ENCODE measurements around the gene ADAMTS16. TPM values are rescaled to one million over a fixed set of nuclear protein-coding genes. Genes with fewer than 3 reads are reported as not detected.

ADAMTS16 gene
- total and polyA plus RNA-seq, 12 donors = 0.01 to 0.47 (median 0.12) TPM; not detected in 6

DNA sequence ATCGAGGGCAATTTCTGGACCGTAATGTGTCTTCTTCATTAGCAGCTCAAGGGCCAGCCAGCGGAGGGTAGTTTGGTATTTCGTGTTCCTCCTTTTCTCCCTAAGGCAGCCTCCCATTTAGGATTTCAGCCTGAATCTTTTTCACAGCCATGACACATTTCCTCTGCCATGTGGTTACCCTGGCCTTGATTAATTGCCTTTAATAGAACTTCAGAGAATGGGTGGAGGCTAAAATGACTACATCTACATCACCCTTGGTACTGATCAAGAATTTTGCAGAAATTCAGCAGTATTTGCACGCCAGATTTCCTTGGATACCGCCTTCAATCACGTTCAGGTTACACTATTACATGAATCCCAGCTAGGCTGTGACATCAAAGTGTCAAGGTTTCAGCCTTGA is 58.0 kb downstream of the ADAMTS16 start:
- TF ChIP-seq, protein P1, sequence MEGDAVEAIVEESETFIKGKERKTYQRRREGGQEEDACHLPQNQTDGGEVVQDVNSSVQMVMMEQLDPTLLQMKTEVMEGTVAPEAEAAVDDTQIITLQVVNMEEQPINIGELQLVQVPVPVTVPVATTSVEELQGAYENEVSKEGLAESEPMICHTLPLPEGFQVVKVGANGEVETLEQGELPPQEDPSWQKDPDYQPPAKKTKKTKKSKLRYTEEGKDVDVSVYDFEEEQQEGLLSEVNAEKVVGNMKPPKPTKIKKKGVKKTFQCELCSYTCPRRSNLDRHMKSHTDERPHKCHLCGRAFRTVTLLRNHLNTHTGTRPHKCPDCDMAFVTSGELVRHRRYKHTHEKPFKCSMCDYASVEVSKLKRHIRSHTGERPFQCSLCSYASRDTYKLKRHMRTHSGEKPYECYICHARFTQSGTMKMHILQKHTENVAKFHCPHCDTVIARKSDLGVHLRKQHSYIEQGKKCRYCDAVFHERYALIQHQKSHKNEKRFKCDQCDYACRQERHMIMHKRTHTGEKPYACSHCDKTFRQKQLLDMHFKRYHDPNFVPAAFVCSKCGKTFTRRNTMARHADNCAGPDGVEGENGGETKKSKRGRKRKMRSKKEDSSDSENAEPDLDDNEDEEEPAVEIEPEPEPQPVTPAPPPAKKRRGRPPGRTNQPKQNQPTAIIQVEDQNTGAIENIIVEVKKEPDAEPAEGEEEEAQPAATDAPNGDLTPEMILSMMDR (IDR thresholded peaks at IDR 0.05) = no peak
- intact Hi-C loops (cut with DNase I) = no loop called here
- DNase-seq = no peak

DNA sequence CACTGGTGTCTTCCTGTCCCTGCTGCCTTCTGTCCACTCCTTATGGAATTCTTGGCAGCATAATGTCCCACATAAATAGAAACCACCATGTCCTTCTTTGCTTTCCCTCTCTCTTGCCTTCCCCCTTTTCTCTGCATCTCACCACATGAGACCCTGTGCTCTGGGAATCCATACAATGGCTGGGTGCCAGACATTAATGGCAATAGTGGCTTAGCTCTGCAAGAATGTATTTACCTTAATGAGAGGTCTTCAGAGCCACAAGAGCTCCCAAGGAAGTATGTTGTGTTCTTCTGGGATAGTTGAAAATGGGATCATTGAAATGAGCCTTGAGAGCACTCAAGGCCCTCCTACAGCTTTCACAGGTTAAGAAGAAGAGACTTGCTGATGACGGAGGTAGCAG is 58.7 kb downstream of the ADAMTS16 start:
- ATAC-seq = no peak
- H3K9me3 ChIP-seq = no peaks in the 10 kb centered on the region
- TF ChIP-seq, protein P1 (IDR thresholded peaks at IDR 0.05) = no peak
- no peaks in the 10 kb centered on the region for H3K36me3 ChIP-seq
- WGBS, 2 donors = 0% methylated on average over 1 of the region's 1 CpG
- H3K27me3 ChIP-seq = peaks cover 0 to 12% (median 0%) of the 10 kb centered on the region in 7 donors
- H3K4me3 ChIP-seq = no peak overlapping the region
- intact Hi-C loops (cut with DNase I) = no loop called here
- no peak overlapping the region for H3K27ac ChIP-seq
- no peaks in the 10 kb centered on the region for H3K4me1 ChIP-seq
- DNase-seq = no peak

More for the DNA sequence above, 58.0 kb downstream of the ADAMTS16 start:
- Histone ChIP-seq H3K4me1 (no peaks in the 10 kb centered on the region), H3K27me3 (peaks cover 0 to 12% (median 0%) of the 10 kb centered on the region in 7 donors), H3K4me3 (no peak overlapping the region), H3K9me3 (no peaks in the 10 kb centered on the region), H3K36me3 (no peaks in the 10 kb centered on the region), H3K27ac (no peak overlapping the region)
- WGBS, 2 donors = 83 to 88% methylated on average over 7 of the region's 7 CpGs
- ATAC-seq = no peak

GRCh38 chr5:5199495-5199894 is 59.4 kb downstream of the ADAMTS16 start:
- Histone ChIP-seq H3K27me3 (peaks cover 0 to 12% (median 0%) of the 10 kb centered on the region in 7 donors), H3K27ac (no peak overlapping the region), H3K9me3 (no peaks in the 10 kb centered on the region), H3K4me3 (no peak overlapping the region), H3K36me3 (no peaks in the 10 kb centered on the region), H3K4me1 (no peaks in the 10 kb centered on the region)
- intact Hi-C loops (cut with DNase I) = no loop called here
- whole genome bisulfite sequencing, 2 donors = 40 to 42% methylated on average over 6 of the region's 6 CpGs
- TF ChIP-seq, protein P1 (IDR thresholded peaks at IDR 0.05) = no peak
- ATAC-seq (no peak), DNase-seq (no peak)

DNA sequence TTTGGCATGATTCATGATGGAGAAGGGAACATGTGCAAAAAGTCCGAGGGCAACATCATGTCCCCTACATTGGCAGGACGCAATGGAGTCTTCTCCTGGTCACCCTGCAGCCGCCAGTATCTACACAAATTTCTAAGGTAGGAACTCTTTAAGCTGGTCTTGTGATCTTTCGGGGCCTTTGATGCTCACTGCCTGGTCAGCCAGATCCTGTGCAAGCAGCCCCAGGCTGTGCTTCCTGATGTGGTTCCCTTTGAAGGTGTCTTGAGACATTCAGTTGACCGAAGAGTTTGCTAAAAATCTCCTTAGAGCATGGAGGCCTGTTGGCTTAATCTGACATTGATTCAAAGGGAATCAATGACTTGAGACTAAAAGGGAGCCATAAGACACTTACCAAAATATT is 60.0 kb downstream of the ADAMTS16 start:
- TF ChIP-seq, protein P1 (IDR thresholded peaks at IDR 0.05) = no peak
- Histone ChIP-seq H3K9me3 (no peaks in the 10 kb centered on the region), H3K4me3 (no peak overlapping the region), H3K27ac (no peak overlapping the region), H3K27me3 (peaks cover 0 to 12% (median 0%) of the 10 kb centered on the region in 7 donors), H3K36me3 (no peaks in the 10 kb centered on the region), H3K4me1 (no peaks in the 10 kb centered on the region)
- intact Hi-C loops (cut with DNase I) = no loop called here
- DNase-seq (no peak), ATAC-seq (no peak)
- WGBS, 2 donors = 77 to 88% methylated on average over 5 of the region's 5 CpGs
